GM18873 (cell line): ENCODE data around the gene RAB27B.
"Not testable (repeated sequence)": the region's sequence is repeated elsewhere in the genome, so short reads cannot be mapped to it uniquely, and the experiment has no call there.

Source experiments
- ATAC-seq: cut with Tn5 transposase; IDR thresholded peaks from one replicate; pipeline ENCODE4 v1.9.1; 2021; ENCODE audit warnings: mild to moderate bottlenecking, moderate library complexity, moderate number of reproducible peaks; ENCODE audit not compliant: unreplicated experiment, low FRiP score

The RAB27B gene

GRCh38 chr18:54813977-54814565 is 14.2 kb upstream of the RAB27B start:
- no peak for ATAC-seq

GRCh38 chr18:54815086-54815485 is 13.2 kb upstream of the RAB27B start:
- ATAC-seq = no peak

GRCh38 chr18:54820785-54821275 is 7.4 kb upstream of the RAB27B start:
- not testable (repeated sequence) for ATAC-seq

- no peak for ATAC-seq
Observed at GRCh38 chr18:54822872-54823845, 5.1 kb upstream of the RAB27B start.

- no peak for ATAC-seq
Observed at GRCh38 chr18:54824761-54825160, 3.5 kb upstream of the RAB27B start.

- no peak for ATAC-seq
Observed at GRCh38 chr18:54825601-54826344, 2.5 kb upstream of the RAB27B start.

GRCh38 chr18:54828986-54829385 is 709 bp downstream of the RAB27B start:
- no peak for ATAC-seq

GRCh38 chr18:54829856-54830255 is 1.6 kb downstream of the RAB27B start:
- ATAC-seq = no peak

GRCh38 chr18:54830260-54830659 is 2.0 kb downstream of the RAB27B start:
- no peak for ATAC-seq

- ATAC-seq = no peak
Observed at GRCh38 chr18:54830866-54831265, 2.6 kb downstream of the RAB27B start.

- ATAC-seq = no peak
Observed at GRCh38 chr18:54835944-54836343, 7.7 kb downstream of the RAB27B start.

- ATAC-seq = no peak
Observed at GRCh38 chr18:54843314-54843713, 15.0 kb downstream of the RAB27B start.

- ATAC-seq = no peak
Observed at GRCh38 chr18:54845787-54846186, 17.5 kb downstream of the RAB27B start.

- no peak for ATAC-seq
Observed at GRCh38 chr18:54848121-54848520, 19.8 kb downstream of the RAB27B start.

GRCh38 chr18:54849683-54850082 is 21.4 kb downstream of the RAB27B start:
- ATAC-seq = no peak

GRCh38 chr18:54850598-54850997 is 22.3 kb downstream of the RAB27B start:
- no peak for ATAC-seq

- ATAC-seq = no peak
Observed at GRCh38 chr18:54852780-54853675, 24.8 kb downstream of the RAB27B start.

GRCh38 chr18:54855050-54855449 is 26.8 kb downstream of the RAB27B start:
- ATAC-seq = not testable (repeated sequence)

- ATAC-seq = no peak
Observed at GRCh38 chr18:54856105-54856646, 27.9 kb downstream of the RAB27B start.

- ATAC-seq = no peak
Observed at GRCh38 chr18:54857499-54857898, 29.2 kb downstream of the RAB27B start.
